IMR-90 (cell line): ENCODE data around the gene NGEF. TPM values are rescaled to one million over a fixed set of nuclear protein-coding genes. Genes with fewer than 3 reads are reported as not detected.

Experiments used
- ATAC-seq: fragments of 200-7000 bp; cut with Tn5 transposase; 2 replicates; pipeline ENCODE4 v1.9.1; 2020; ENCODE audit warnings: low read depth, mild to moderate bottlenecking, moderate library complexity
- BruUV-seq: library from RNA; stranded (reverse); fragments of 400-500 nt; replicated peaks from 2 replicates; lab custom pipeline; 2021; lab: Mats Ljungman, UMichigan
- CTCF ChIA-PET: fragments of 300-600 bp; formaldehyde crosslinking; extraction: SDS; loops from one replicate; lab custom pipeline; 2021; ENCODE audit warnings: antibody characterized with exemption; lab: Yijun Ruan, JAX
- POLR2A ChIA-PET: fragments of 300-600 bp; sonication (Branson Sonifier 250); formaldehyde crosslinking; loops from one replicate; lab custom pipeline; 2022; ENCODE audit warnings: antibody characterized with exemption; ENCODE audit not compliant: unreplicated experiment; lab: Charles Lee
- DNase-seq: peaks from one replicate; pipeline ENCODE4 v3.0.0; 2013
- H2AFZ ChIP-seq: replicated peaks from 2 replicates; pipeline ENCODE3; 2013; ENCODE audit warnings: low read length, mild to moderate bottlenecking; ENCODE audit not compliant: poor library complexity
- H2AK5ac ChIP-seq: 2 replicates; pipeline ENCODE4 v1.6.1; 2013; ENCODE audit warnings: low read depth, low read length, inconsistent platforms
- H2AK9ac ChIP-seq: replicated peaks from 2 replicates; pipeline ENCODE3; 2013; ENCODE audit warnings: mild to moderate bottlenecking, low read depth, low read length, moderate library complexity; ENCODE audit not compliant: poor library complexity
- H2BK120ac ChIP-seq: 2 replicates; pipeline ENCODE4 v1.6.1; 2013; ENCODE audit warnings: low read depth, low read length, inconsistent platforms
- H2BK15ac ChIP-seq: 3 replicates; pipeline ENCODE4 v1.6.1; 2013; ENCODE audit warnings: low read depth, low read length, inconsistent platforms
- H2BK20ac ChIP-seq: 2 replicates; pipeline ENCODE4 v1.6.1; 2013; ENCODE audit warnings: low read depth, mild to moderate bottlenecking, inconsistent platforms, low read length, moderate library complexity
- H2BK5ac ChIP-seq: 2 replicates; pipeline ENCODE4 v1.6.1; 2013; ENCODE audit warnings: mild to moderate bottlenecking, low read depth, low read length, inconsistent platforms; ENCODE audit not compliant: poor library complexity, severe bottlenecking
- H3K14ac ChIP-seq: replicated peaks from 2 replicates; pipeline ENCODE4 v1.6.1; 2013; ENCODE audit warnings: low read depth, low read length, inconsistent platforms
- H3K18ac ChIP-seq: 2 replicates; pipeline ENCODE4 v1.6.1; 2013; ENCODE audit warnings: low read depth, low read length, control low read depth
- H3K23ac ChIP-seq: 2 replicates; pipeline ENCODE4 v1.6.1; 2013; ENCODE audit warnings: low read depth, low read length, inconsistent platforms
- H3K27ac ChIP-seq: 2 replicates; pipeline ENCODE4 v1.5.1; 2013; ENCODE audit warnings: mild to moderate bottlenecking, control low read depth, low read length; ENCODE audit not compliant: insufficient read depth
- H3K27me3 ChIP-seq: 2 replicates; pipeline ENCODE4 v1.6.1; 2013; ENCODE audit warnings: low read length; ENCODE audit not compliant: control insufficient read depth, insufficient read depth
- H3K36me3 ChIP-seq: 2 replicates; pipeline ENCODE4 v1.6.1; 2013; ENCODE audit warnings: low read length, mixed read lengths; ENCODE audit not compliant: control insufficient read depth, insufficient read depth
- H3K4ac ChIP-seq: 2 replicates; pipeline ENCODE4 v1.6.1; 2013; ENCODE audit warnings: low read depth, low read length, inconsistent platforms
- H3K4me1 ChIP-seq: 2 replicates; pipeline ENCODE4 v1.6.1; 2013; ENCODE audit warnings: low read length, mixed read lengths; ENCODE audit not compliant: control insufficient read depth, insufficient read depth
- H3K4me2 ChIP-seq: 2 replicates; pipeline ENCODE4 v1.6.1; 2013; ENCODE audit warnings: low read depth, mild to moderate bottlenecking, control low read depth, low read length, moderate library complexity
- H3K4me3 ChIP-seq: 2 replicates; pipeline ENCODE4 v1.5.1; 2013; ENCODE audit warnings: low read depth, mild to moderate bottlenecking, control low read depth, low read length, moderate library complexity; ENCODE audit not compliant: insufficient read depth
- H3K56ac ChIP-seq: 2 replicates; pipeline ENCODE4 v1.6.1; 2013; ENCODE audit warnings: low read length, inconsistent platforms; ENCODE audit not compliant: insufficient read depth; ENCODE audit errors: extremely low read depth
- H3K79me1 ChIP-seq, 2 experiments: 2 replicates each; pipeline ENCODE4 v1.6.1; 2013; ENCODE audit warnings: low read length in 2 of 2, inconsistent platforms in 1 of 2, low read depth in 1 of 2
- H3K9ac ChIP-seq: 2 replicates; pipeline ENCODE4 v1.6.1; 2013; ENCODE audit warnings: low read depth, low read length, control low read depth
- H3K9me1 ChIP-seq: 2 replicates; pipeline ENCODE4 v1.6.1; 2013; ENCODE audit warnings: low read length, inconsistent platforms; ENCODE audit not compliant: insufficient read depth
- H3K9me3 ChIP-seq: 2 replicates; pipeline ENCODE4 v1.6.1; 2013; ENCODE audit warnings: low read length; ENCODE audit not compliant: control insufficient read depth, insufficient read depth
- H4K20me1 ChIP-seq: 2 replicates; pipeline ENCODE4 v1.6.1; 2013; ENCODE audit warnings: low read length, inconsistent platforms; ENCODE audit not compliant: insufficient read depth
- H4K5ac ChIP-seq: 2 replicates; pipeline ENCODE4 v1.6.1; 2013; ENCODE audit warnings: mild to moderate bottlenecking, low read depth, low read length, control low read depth
- H4K8ac ChIP-seq, 2 experiments: 2 replicates each; pipeline ENCODE4 v1.6.1; 2013; ENCODE audit warnings: low read depth in 2 of 2, low read length in 2 of 2, control low read depth in 1 of 2, inconsistent platforms in 1 of 2
- H4K91ac ChIP-seq: 2 replicates; pipeline ENCODE4 v1.6.1; 2013; ENCODE audit warnings: low read depth, low read length, inconsistent platforms; ENCODE audit not compliant: insufficient read depth
- BHLHE40 ChIP-seq: fragments of 150-350 bp; IDR thresholded peaks from 2 replicates; pipeline ENCODE4 v1.6.1; 2016; ENCODE audit warnings: mild to moderate bottlenecking, low read depth, low read length
- CEBPB ChIP-seq: IDR thresholded peaks from 2 replicates; pipeline ENCODE4 v1.6.1; 2012; ENCODE audit warnings: low read depth, low read length, improper control_type of control experiment
- CHD1 ChIP-seq: IDR thresholded peaks from 2 replicates; pipeline ENCODE4 v1.6.1; 2012; ENCODE audit warnings: low read depth, low read length, improper control_type of control experiment
- ELK1 ChIP-seq: fragments of 150-350 bp; IDR thresholded peaks from 2 replicates; pipeline ENCODE4 v1.6.1; 2016; ENCODE audit warnings: low read depth, mild to moderate bottlenecking, low read length, moderate library complexity, borderline replicate concordance
- FOS ChIP-seq: fragments of 150-350 bp; IDR thresholded peaks from 2 replicates; pipeline ENCODE4 v1.6.1; 2016; ENCODE audit warnings: low read depth, low read length
- MAFK ChIP-seq: IDR thresholded peaks from 2 replicates; pipeline ENCODE4 v1.6.1; 2012; ENCODE audit warnings: low read depth, low read length, improper control_type of control experiment
- MAZ ChIP-seq: IDR thresholded peaks from 2 replicates; pipeline ENCODE4 v1.6.1; 2012; ENCODE audit warnings: low read depth, mild to moderate bottlenecking, low read length, improper control_type of control experiment, moderate library complexity, borderline replicate concordance
- POLR2A ChIP-seq: IDR thresholded peaks from 2 replicates; pipeline ENCODE4 v1.6.1; 2012; ENCODE audit warnings: mild to moderate bottlenecking, low read depth, low read length
- RAD21 ChIP-seq: IDR thresholded peaks from 2 replicates; pipeline ENCODE4 v1.6.1; 2012; ENCODE audit warnings: low read length, improper control_type of control experiment
- RCOR1 ChIP-seq: IDR thresholded peaks from 2 replicates; pipeline ENCODE4 v1.6.1; 2012; ENCODE audit warnings: mild to moderate bottlenecking, low read length, improper control_type of control experiment; ENCODE audit not compliant: insufficient replicate concordance
- RFX5 ChIP-seq: IDR thresholded peaks from 2 replicates; pipeline ENCODE4 v1.8.0; 2012; ENCODE audit warnings: low read depth, mild to moderate bottlenecking, low read length, moderate library complexity
- SMC3 ChIP-seq: fragments of 150-350 bp; IDR thresholded peaks from 2 replicates; pipeline ENCODE4 v1.6.1; 2016; ENCODE audit warnings: low read depth, mild to moderate bottlenecking, antibody characterized with exemption, low read length, moderate library complexity
- whole genome bisulfite sequencing, 2 experiments: methylation state at CpG; one replicate each; pipeline versions ENCODE4 v1.1.5 to v1.1.7; 2013; ENCODE audit warnings: missing lambda C conversion rate in 2 of 2; ENCODE audit not compliant: insufficient read length in 1 of 2; ENCODE audit errors: extremely low coverage in 2 of 2; 5-methylcytosine and 5-hydroxymethylcytosine counted together
- dilution Hi-C: fragments of 300-500 bp; cut with HindIII; formaldehyde crosslinking; loops from one replicate; pipeline ENCODE4 v1.14.3; 2018; ENCODE audit warnings: low sequenced_read_pairs; ENCODE audit not compliant: unreplicated experiment
- in situ Hi-C: fragments of 300-500 bp; cut with MboI; formaldehyde crosslinking; loops from 3 replicates; pipeline ENCODE4 v1.14.3; 2019; ENCODE audit warnings: low sequenced_read_pairs, inconsistent platforms, mixed read lengths
- intact Hi-C: fragments of 100-400 bp; cut with micrococcal nuclease; formaldehyde crosslinking; loops from 2 replicates; pipeline ENCODE4 v1.10.0; 2022
- polyA plus RNA-seq, 3 experiments: library from polyadenylated mRNA; depleted of rRNA; stranded (reverse); fragments of >200 nt; gene quantifications; 2 replicates each; pipeline ENCODE4 v1.2.3, GENCODE V29; 2012; ENCODE audit warnings: low replicate concordance in 1 of 3
- total RNA-seq: library from RNA; depleted of rRNA; stranded (reverse); fragments of >200 nt; gene quantifications from 2 replicates; pipeline ENCODE4 v1.2.3, GENCODE V29; 2012
- TF ChIP-seq, protein P1 (sequence below): fragments of 150-350 bp; IDR thresholded peaks from 2 replicates; pipeline ENCODE4 v1.6.1; 2017; ENCODE audit warnings: mild to moderate bottlenecking, antibody characterized with exemption, low read length, low read depth

Gene NGEF
- total and polyA plus RNA-seq, 2 of the 4 experiments (the other 2 are of a cell fraction) = 1.1 to 1.7 TPM

DNA sequence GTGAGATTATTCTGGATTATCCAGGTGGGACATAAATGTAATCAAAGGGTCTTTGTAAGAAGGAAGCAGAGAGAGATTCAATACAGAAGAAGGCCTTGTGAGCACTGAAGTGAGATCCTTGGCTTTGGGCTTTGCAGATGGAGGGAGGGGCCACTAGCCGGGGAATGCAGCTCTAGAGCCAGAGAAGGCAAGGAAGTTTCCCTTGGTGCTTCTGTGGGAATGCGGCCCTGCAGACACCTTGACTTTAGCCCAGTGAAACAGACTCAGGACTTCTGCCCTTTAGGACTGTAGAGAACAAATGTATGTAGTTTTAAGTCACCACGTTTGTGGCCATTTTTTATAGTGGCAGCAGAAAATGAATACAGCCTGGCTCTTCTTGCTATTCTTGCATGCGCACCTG lies 27.5 kb upstream of the NGEF start:
- DNase-seq (no peak), ATAC-seq (no peak)
- Histone ChIP-seq H4K91ac (no peak overlapping the region), H2AK5ac (no peak overlapping the region), H2BK120ac (no peak overlapping the region), H3K27me3 (peaks cover 35% of the 10 kb centered on the region), H3K9me3 (peaks cover 2% of the 10 kb centered on the region; the same call in 1 of the 2 replicates), H3K9me1 (peaks cover 5% of the 10 kb centered on the region; the same call in 1 of the 2 replicates), H3K56ac (no peak overlapping the region), H4K20me1 (no peaks in the 10 kb centered on the region), H3K4me3 (no peak overlapping the region), H3K14ac (no peak overlapping the region), H2AK9ac (no peak overlapping the region), H2BK5ac (no peak overlapping the region), H3K4me2 (no peak overlapping the region), H3K4ac (no peak overlapping the region), H3K27ac (no peak overlapping the region), H2BK15ac (no peak overlapping the region), H3K36me3 (no peaks in the 10 kb centered on the region), H3K9ac (no peak overlapping the region), H3K18ac (no peak overlapping the region), H3K23ac (no peak overlapping the region), H4K8ac (no peak overlapping the region), H3K79me1 (no peaks in the 10 kb centered on the region), H3K4me1 (no peaks in the 10 kb centered on the region), H2BK20ac (no peak overlapping the region), H4K5ac (no peak overlapping the region), H2AFZ (no peak overlapping the region)
- in situ Hi-C loops (no loop called here), intact Hi-C loops (no loop called here), dilution Hi-C loops (no loop called here)
- no TSS peak for BruUV-seq
- 65% methylated on average over 3 of the region's 4 CpGs; no CpG with 5 or more reads in 1 of the 2 experiments for WGBS, 2 experiments
- no peak for TF ChIP-seq BHLHE40
- TF ChIP-seq RFX5 = no peak
- TF ChIP-seq SMC3 = no peak
- TF ChIP-seq RCOR1 = no peak
- TF ChIP-seq FOS = no peak
- no peak for TF ChIP-seq CHD1
- no peak for TF ChIP-seq MAZ
- no peak for TF ChIP-seq ELK1
- no peak for TF ChIP-seq MAFK
- TF ChIP-seq POLR2A = no peak
- TF ChIP-seq, protein P1, sequence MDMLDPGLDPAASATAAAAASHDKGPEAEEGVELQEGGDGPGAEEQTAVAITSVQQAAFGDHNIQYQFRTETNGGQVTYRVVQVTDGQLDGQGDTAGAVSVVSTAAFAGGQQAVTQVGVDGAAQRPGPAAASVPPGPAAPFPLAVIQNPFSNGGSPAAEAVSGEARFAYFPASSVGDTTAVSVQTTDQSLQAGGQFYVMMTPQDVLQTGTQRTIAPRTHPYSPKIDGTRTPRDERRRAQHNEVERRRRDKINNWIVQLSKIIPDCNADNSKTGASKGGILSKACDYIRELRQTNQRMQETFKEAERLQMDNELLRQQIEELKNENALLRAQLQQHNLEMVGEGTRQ = no peak
- no peak for TF ChIP-seq RAD21
- TF ChIP-seq CEBPB = no peak
- ChIA-PET POLR2A (no interaction called here), CTCF (no interaction called here)
